ENCODE results near the gene NUDT8.
"Not testable (repeated sequence)": the region's sequence is repeated elsewhere in the genome, so short reads cannot be mapped to it uniquely, and the experiment has no call there.

The NUDT8 gene

GRCh38 chr11:67627441-67627811 lies 2.3 kb downstream of the NUDT8 start:
- DNase-seq = no peak

- DNase-seq = no peak
Measured at GRCh38 chr11:67626970-67627369, 2.8 kb downstream of the NUDT8 start.

- not testable (repeated sequence) for DNase-seq
Measured at GRCh38 chr11:67626131-67626833, 3.5 kb downstream of the NUDT8 start.

GRCh38 chr11:67623795-67624194 lies 5.9 kb downstream of the NUDT8 start:
- not testable (repeated sequence) for DNase-seq

- DNase-seq = not testable (repeated sequence)
Measured at GRCh38 chr11:67622905-67623304, 6.8 kb downstream of the NUDT8 start.

GRCh38 chr11:67621928-67622327 lies 7.8 kb downstream of the NUDT8 start:
- not testable (repeated sequence) for DNase-seq

GRCh38 chr11:67620621-67621020 lies 9.1 kb downstream of the NUDT8 start:
- not testable (repeated sequence) for DNase-seq

- DNase-seq = not testable (repeated sequence)
Measured at GRCh38 chr11:67619683-67620618, 9.8 kb downstream of the NUDT8 start.

GRCh38 chr11:67618901-67619659 lies 10.7 kb downstream of the NUDT8 start:
- not testable (repeated sequence) for DNase-seq

- DNase-seq = no peak
Measured at GRCh38 chr11:67617243-67617953, 12.3 kb downstream of the NUDT8 start.

- DNase-seq = no peak
Measured at GRCh38 chr11:67616431-67617242, 13.1 kb downstream of the NUDT8 start.

GRCh38 chr11:67615728-67616430 lies 13.9 kb downstream of the NUDT8 start:
- no peak for DNase-seq

- DNase-seq = no peak
Measured at GRCh38 chr11:67614730-67615714, 14.7 kb downstream of the NUDT8 start.

- DNase-seq = peak; percentile 75
Measured at GRCh38 chr11:67613960-67614715, 15.6 kb downstream of the NUDT8 start.

- DNase-seq = no peak
Measured at GRCh38 chr11:67613313-67613959, 16.3 kb downstream of the NUDT8 start.

- no peak for DNase-seq
Measured at GRCh38 chr11:67612751-67613150, 17.0 kb downstream of the NUDT8 start.

GRCh38 chr11:67611704-67612587 lies 17.8 kb downstream of the NUDT8 start:
- no peak for DNase-seq

All from NCI-H226 (cell line).